GM19452 (cell line): Measurements from ENCODE around the gene PGA4.
"Not testable (repeated sequence)": the region's sequence is repeated elsewhere in the genome, so short reads cannot be mapped to it uniquely, and the experiment has no call there.

ENCODE experiments used
- ATAC-seq: cut with Tn5 transposase; IDR thresholded peaks from one replicate; pipeline ENCODE4 v1.9.1; 2021; ENCODE audit not compliant: unreplicated experiment

PGA4 gene

GRCh38 chr11:61203873-61204272 lies 18.3 kb upstream of the PGA4 start:
- ATAC-seq: not testable (repeated sequence)

DNA sequence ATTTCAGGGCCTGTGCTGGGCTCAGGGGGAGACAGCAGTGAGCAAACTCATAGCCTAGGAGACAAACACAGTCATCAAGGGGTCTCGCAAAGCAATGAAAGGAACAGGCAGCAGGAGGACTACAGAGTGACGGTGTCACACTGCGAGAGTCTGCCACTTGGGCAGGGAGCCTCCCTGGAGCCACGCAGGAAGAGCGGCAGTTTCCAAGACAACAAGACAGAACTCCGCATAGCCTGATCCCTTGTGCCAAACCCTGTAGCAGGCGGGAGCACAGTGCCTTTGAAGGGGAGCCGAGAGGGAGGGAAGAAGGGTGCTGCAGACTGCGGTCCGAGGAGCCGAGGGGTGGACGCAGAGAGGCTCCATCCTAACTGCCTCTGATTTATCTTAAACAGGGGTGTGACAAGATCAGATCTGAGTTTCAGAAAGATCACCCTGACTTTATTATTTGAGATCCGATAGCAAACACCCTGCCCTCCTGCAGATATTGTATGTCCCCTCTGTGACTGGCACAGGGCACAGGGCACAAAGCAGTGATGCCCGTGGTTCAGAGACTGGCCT lies 17.6 kb upstream of the PGA4 start:
- not testable (repeated sequence) for ATAC-seq

GRCh38 chr11:61207636-61208310 lies 14.4 kb upstream of the PGA4 start:
- not testable (repeated sequence) for ATAC-seq

GRCh38 chr11:61210629-61211028 lies 11.5 kb upstream of the PGA4 start:
- ATAC-seq: not testable (repeated sequence)

DNA sequence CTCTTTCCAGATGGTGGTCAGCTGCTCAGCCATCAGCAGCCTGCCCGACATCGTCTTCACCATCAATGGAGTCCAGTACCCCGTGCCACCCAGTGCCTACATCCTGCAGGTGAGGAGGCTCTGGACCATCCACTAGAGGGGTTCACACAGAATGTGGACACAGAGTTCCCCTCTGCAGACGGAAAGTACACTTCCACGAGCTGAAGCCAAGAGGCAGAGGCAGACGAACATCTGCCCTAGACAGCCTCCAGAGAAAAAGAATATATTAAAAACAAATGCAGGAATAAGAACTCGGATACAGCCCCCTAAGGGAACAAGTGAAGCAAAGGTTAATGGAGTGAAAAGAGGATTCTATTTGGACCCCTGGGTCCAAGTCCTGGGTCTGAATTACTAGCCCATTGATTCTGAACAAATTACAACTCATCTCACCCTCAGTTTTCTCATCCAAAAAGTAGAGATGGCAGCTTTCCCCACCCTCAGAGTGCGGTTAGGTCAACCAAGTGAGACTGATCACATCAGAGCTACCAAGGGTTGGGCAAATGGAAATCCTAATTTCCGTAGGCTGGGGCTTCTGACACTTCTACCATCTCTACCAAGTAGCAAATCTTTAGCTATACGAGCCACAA lies 10.7 kb upstream of the PGA4 start:
- ATAC-seq: not testable (repeated sequence)

- ATAC-seq: not testable (repeated sequence)
Observed at GRCh38 chr11:61212202-61212601, 9.9 kb upstream of the PGA4 start.

GRCh38 chr11:61213711-61214324 lies 8.3 kb upstream of the PGA4 start:
- not testable (repeated sequence) for ATAC-seq

DNA sequence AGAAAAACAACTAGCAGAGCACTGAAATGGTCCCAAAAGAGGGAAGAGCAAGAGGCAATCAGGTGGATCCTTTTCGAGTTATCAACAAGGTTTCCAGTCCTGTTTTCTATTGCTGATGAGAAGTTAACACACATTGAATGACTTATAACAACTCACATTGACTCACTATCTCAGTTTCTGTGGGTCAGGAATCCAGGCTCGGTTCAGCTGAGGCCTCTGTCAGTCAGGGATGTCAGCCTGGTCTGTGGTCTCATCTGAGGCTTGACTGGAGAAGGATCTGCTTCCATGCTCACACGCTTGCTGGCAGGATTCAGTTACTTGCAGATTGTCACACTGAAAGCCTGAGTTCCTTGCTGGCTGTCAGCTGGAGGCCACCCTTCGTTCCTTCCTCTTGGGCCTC lies 3.8 kb upstream of the PGA4 start:
- not testable (repeated sequence) for ATAC-seq

- not testable (repeated sequence) for ATAC-seq
Observed at GRCh38 chr11:61219016-61219415, 3.1 kb upstream of the PGA4 start.

DNA sequence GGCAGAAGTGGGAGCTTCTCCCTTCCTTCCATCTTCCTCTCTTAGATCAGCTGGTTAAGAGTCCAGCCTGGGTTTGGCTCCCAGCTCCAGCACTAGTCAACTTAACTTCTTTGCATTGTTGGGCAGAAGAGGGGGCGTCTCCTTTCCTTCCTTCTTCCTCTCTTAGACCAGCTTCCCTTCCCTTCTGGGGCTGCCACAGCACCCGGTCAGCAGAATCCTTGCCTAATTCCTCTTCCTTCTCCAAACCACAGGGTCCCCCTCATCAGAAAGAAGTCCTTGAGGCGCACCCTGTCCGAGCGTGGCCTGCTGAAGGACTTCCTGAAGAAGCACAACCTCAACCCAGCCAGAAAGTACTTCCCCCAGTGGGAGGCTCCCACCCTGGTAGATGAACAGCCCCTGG lies 545 bp downstream of the PGA4 start:
- ATAC-seq: not testable (repeated sequence)

- not testable (repeated sequence) for ATAC-seq
Observed at GRCh38 chr11:61226457-61227137, 4.5 kb downstream of the PGA4 start.

DNA sequence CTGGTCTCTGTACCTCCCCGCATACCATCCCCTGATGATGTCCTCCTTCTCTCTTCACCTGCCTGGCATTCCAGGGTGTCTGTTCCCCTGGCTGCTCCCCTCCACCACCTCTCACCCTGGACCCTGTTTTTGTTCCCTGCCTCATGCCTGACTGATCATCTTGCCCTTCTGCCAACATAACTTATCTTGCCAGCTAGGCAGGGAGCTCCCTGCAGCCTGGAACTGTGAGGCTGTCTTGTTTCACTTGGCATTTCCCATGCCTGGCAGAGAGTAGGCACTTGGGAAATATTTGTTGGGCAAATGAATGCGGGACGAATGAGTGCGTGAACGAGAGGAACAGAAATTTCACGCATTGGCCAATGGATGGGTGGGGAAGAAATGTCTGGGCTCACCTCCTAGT lies 7.3 kb downstream of the PGA4 start:
- ATAC-seq: not testable (repeated sequence)

- ATAC-seq: not testable (repeated sequence)
Observed at GRCh38 chr11:61231033-61231432, 8.9 kb downstream of the PGA4 start.

- not testable (repeated sequence) for ATAC-seq
Observed at GRCh38 chr11:61231585-61231984, 9.4 kb downstream of the PGA4 start.

DNA sequence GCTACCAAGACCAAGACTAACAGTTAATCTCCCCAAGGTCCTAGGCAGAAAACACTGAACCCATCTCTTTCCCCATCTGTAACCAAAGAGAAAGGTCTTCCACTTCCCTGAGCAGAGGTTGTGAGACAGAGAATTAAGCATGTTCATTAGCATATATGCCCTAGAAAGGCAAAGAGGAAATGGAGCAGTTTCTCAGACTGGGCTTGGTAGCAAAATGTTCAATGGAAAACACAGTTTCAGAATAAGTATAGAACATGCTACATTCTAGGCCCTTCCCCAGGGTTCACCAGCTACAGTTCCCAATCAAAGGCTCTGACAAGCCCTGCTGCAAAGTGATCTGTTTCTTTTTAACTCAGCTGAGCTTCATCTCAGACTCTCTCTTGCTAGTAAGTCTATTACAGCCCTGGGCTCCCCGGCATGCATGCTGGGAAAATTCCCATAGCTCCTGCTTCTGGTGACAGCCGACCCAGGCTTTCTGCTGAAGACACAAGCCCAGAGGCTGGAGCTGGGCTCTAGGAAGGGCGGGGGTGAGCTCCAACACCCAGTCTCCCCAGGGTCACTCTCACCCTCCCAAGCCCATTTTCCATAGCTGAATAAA lies 10.5 kb downstream of the PGA4 start:
- not testable (repeated sequence) for ATAC-seq

DNA sequence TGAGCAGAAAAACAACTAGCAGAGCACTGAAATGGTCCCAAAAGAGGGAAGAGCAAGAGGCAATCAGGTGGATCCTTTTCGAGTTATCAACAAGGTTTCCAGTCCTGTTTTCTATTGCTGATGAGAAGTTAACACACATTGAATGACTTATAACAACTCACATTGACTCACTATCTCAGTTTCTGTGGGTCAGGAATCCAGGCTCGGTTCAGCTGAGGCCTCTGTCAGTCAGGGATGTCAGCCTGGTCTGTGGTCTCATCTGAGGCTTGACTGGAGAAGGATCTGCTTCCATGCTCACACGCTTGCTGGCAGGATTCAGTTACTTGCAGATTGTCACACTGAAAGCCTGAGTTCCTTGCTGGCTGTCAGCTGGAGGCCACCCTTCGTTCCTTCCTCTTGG lies 15.0 kb downstream of the PGA4 start:
- ATAC-seq: not testable (repeated sequence)

- not testable (repeated sequence) for ATAC-seq
Observed at GRCh38 chr11:61240288-61240687, 18.1 kb downstream of the PGA4 start.

GRCh38 chr11:61240875-61241274 lies 18.7 kb downstream of the PGA4 start, which contains the start of gene PGA5:
Gene PGA5, plus strand, starts transcription at chr11:61241175. Its CDS starts 52 bp downstream, at chr11:61241227.
- not testable (repeated sequence) for ATAC-seq

DNA sequence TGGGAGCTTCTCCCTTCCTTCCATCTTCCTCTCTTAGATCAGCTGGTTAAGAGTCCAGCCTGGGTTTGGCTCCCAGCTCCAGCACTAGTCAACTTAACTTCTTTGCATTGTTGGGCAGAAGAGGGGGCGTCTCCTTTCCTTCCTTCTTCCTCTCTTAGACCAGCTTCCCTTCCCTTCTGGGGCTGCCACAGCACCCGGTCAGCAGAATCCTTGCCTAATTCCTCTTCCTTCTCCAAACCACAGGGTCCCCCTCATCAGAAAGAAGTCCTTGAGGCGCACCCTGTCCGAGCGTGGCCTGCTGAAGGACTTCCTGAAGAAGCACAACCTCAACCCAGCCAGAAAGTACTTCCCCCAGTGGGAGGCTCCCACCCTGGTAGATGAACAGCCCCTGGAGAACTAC lies 19.4 kb downstream of the PGA4 start:
- not testable (repeated sequence) for ATAC-seq

GRCh38 chr11:61245284-61245964 lies 23.3 kb downstream of the PGA4 start:
- ATAC-seq: not testable (repeated sequence)
